GM18502 (cell line): Measurements from ENCODE around the gene UNC79.

Source experiments
- ATAC-seq: cut with Tn5 transposase; IDR thresholded peaks from one replicate; pipeline ENCODE4 v1.9.1; 2021; ENCODE audit warnings: mild to moderate bottlenecking; ENCODE audit not compliant: unreplicated experiment, poor library complexity

The UNC79 gene

DNA sequence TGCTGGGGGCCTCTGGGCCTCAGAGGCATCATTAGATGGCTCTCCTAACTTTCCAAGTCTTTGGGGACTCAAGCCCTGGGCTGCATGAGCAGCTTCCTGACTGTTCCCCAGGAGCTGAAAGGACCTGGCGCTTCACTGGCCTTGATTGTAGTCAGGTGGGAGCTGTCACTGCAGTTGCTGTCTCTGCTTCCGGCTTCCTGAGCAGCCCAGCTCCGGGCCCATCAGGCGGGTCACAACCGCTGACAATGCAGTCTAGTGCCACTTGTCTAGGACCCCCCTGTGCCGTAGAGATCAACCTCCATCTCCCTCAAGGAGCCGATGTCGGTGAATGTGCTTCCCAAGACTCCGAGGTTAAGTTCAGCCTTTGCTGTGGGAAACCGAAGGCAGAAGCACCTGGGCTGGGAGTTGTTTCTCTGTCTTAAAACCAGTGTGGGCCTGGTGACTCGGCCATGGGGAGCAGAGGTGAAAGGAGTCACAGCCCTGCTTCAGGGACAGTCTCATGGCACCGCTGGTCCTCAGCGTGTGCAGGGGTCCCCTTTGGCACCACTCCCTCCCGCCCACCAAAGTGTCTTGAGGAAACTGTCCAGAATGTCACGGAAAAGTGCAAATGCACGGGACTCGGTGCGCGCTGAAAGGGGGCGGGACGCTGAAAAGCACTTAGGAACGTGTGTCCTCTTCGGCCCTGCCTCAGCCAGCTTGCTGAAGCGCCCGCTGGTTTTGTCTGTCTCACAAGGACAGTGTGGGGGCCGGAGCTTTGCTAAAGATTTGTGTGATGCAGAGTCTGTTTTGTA lies 312.7 kb downstream of the UNC79 start:
- ATAC-seq, result no peak

DNA sequence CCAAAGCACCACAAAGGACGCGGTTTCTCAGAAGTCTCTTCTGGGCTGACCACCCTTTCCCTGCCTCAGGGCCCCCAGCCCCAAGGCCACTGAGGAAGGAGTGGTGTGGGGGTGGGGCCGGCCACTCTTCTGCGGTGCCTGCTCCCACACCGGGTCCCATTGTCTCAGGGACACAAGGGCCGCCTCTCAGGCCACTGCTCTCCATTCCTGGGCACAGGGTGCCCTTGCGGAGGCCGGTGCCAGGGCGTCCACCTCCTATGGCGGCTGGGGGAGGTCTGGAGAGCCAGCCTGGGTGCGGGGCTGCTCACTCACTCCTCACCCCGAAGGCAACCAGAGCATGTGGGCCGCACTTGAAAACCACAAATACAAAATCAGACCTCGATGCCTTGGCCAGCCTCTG lies 313.4 kb downstream of the UNC79 start:
- no peak for ATAC-seq

- ATAC-seq, result no peak
Observed at GRCh38 chr14:93744876-93745275, 314.1 kb downstream of the UNC79 start.

- no peak for ATAC-seq
Observed at GRCh38 chr14:93745603-93746273, 315.0 kb downstream of the UNC79 start.

GRCh38 chr14:93747102-93747501 lies 316.4 kb downstream of the UNC79 start:
- no peak for ATAC-seq

GRCh38 chr14:93747560-93747959 lies 316.8 kb downstream of the UNC79 start:
- ATAC-seq, result no peak

- no peak for ATAC-seq
Observed at GRCh38 chr14:93748208-93749075, 317.7 kb downstream of the UNC79 start.

- no peak for ATAC-seq
Observed at GRCh38 chr14:93749076-93749420, 318.3 kb downstream of the UNC79 start.

DNA sequence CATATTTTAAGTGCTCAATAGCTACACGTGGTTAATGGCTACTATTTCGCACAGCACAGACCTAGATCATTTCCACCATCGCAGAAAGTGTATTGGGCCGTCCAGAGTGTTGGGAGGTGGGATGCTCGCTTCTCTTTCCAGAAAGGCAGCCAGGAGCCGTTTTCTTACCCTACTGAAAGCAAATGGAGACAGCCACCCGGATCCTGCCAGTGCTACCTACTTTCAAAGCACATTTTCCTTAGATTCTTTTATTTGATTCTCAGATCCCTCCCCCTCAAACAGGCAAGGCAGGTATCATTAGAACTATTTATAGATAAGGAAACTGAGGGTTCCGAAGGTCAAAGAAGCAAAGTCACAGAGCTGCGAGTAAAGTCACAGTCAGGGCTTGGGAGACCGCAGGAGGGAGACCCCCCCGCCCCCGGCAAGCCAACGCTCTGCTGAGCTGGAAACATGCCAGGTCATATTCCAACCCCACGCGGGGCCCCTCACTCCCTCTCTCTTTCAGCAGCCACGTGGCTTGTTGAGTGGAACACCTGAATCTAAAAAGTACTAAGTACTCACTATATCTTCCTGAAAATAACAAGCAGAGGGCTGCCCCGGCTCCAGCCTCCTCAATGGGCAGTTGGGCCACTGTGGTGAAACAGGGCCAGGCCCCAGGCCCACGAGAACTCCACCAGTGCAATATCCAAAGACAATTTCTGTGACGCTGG lies 321.4 kb downstream of the UNC79 start:
- ATAC-seq, result no peak

- ATAC-seq, result no peak
Observed at GRCh38 chr14:93752980-93753561, 322.3 kb downstream of the UNC79 start.

- no peak for ATAC-seq
Observed at GRCh38 chr14:93753647-93754046, 322.9 kb downstream of the UNC79 start.

DNA sequence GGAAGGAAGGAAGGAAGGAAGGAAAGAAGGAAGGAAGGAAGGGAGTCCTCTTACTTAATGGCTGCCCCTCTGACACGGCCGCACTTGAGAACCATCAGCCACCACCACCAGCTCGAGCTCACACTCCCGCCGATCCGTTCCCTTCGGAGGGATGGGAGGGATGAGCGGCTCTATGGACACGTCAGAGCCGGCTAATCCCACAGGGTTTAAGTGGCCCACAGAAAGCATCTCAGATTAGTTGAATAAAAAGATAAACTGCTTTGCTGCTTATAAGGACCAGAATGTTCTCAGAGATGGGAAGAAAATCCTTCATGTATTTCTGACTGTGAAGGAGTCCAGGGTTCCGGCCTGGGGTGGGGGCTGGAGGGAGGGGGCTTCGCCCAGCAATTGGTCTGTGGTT lies 326.5 kb downstream of the UNC79 start:
- ATAC-seq, result no peak
